SK-N-SH treated with all-trans-retinoic acid at 6 μM for 48 hours (cell line): Measurements from ENCODE around the gene TMEM87B.

Source experiments
- ATAC-seq: fragments of 200-7000 bp; cut with Tn5 transposase; 3 replicates; pipeline ENCODE4 v1.9.1; 2020; ENCODE audit warnings: mild to moderate bottlenecking, moderate library complexity
- ARNTL ChIP-seq: fragments of 450-650 bp; formaldehyde crosslinking; IDR thresholded peaks from 2 replicates; pipeline ENCODE4 v1.5.0; 2020; ENCODE audit warnings: low read depth, mild to moderate bottlenecking, moderate library complexity, borderline replicate concordance
- BACH2 ChIP-seq: fragments of 250-450 bp; sonication (Bioruptor Pico); IDR thresholded peaks from 2 replicates; pipeline ENCODE4 v1.9.0; 2021; ENCODE audit warnings: mild to moderate bottlenecking, borderline replicate concordance
- CREB5 ChIP-seq: fragments of 250-450 bp; sonication (Bioruptor Pico); IDR thresholded peaks from 2 replicates; pipeline ENCODE4 v1.5.1; 2020; ENCODE audit warnings: low read depth, mild to moderate bottlenecking, moderate library complexity
- ESRRG ChIP-seq: fragments of 250-450 bp; sonication (Bioruptor Pico); IDR thresholded peaks from 2 replicates; pipeline ENCODE4 v1.6.1; 2021; ENCODE audit warnings: mild to moderate bottlenecking
- GLIS3 ChIP-seq: fragments of 250-450 bp; sonication (Bioruptor Pico); IDR thresholded peaks from 2 replicates; pipeline ENCODE4 v1.5.0; 2020; ENCODE audit warnings: mild to moderate bottlenecking, moderate library complexity
- ISL1 ChIP-seq: fragments of 250-450 bp; sonication (Bioruptor Pico); IDR thresholded peaks from 2 replicates; pipeline ENCODE4 v2.1.2; 2022; ENCODE audit warnings: mild to moderate bottlenecking, moderate library complexity
- OSR1 ChIP-seq: fragments of 250-450 bp; sonication (Bioruptor Pico); IDR thresholded peaks from 2 replicates; pipeline ENCODE4 v1.8.0; 2022; ENCODE audit warnings: moderate library complexity, mild to moderate bottlenecking, inconsistent platforms
- PATZ1 ChIP-seq: fragments of 250-450 bp; sonication (Bioruptor Pico); IDR thresholded peaks from 2 replicates; pipeline ENCODE4 v1.8.0; 2020; ENCODE audit warnings: mild to moderate bottlenecking, moderate library complexity, borderline replicate concordance
- POU6F1 ChIP-seq: fragments of 250-450 bp; sonication (Bioruptor Pico); IDR thresholded peaks from 2 replicates; pipeline ENCODE4 v1.8.0; 2021; ENCODE audit warnings: low read depth, mild to moderate bottlenecking, moderate library complexity, borderline replicate concordance
- PPARA ChIP-seq: fragments of 250-450 bp; sonication (Bioruptor Pico); IDR thresholded peaks from 2 replicates; pipeline ENCODE4 v1.5.0; 2020; ENCODE audit warnings: mild to moderate bottlenecking, borderline replicate concordance
- RARB ChIP-seq: fragments of 250-450 bp; sonication (Bioruptor Pico); IDR thresholded peaks from 2 replicates; pipeline ENCODE4 v1.8.0; 2021; ENCODE audit warnings: mild to moderate bottlenecking, moderate library complexity
- SNAI2 ChIP-seq: fragments of 250-450 bp; sonication (Bioruptor Pico); IDR thresholded peaks from 2 replicates; pipeline ENCODE4 v1.5.0; 2020; ENCODE audit warnings: mild to moderate bottlenecking, moderate library complexity
- TCF4 ChIP-seq: fragments of 250-450 bp; sonication (Bioruptor Pico); IDR thresholded peaks from 2 replicates; pipeline ENCODE4 v1.8.0; 2021; ENCODE audit warnings: mild to moderate bottlenecking, moderate library complexity, borderline replicate concordance
- TOX ChIP-seq: fragments of 250-450 bp; sonication (Bioruptor Pico); IDR thresholded peaks from 2 replicates; pipeline ENCODE4 v1.8.0; 2021; ENCODE audit warnings: mild to moderate bottlenecking, moderate library complexity, borderline replicate concordance
- TSHZ2 ChIP-seq: fragments of 250-450 bp; sonication (Bioruptor Pico); IDR thresholded peaks from 2 replicates; pipeline ENCODE4 v1.5.0; 2020; ENCODE audit warnings: mild to moderate bottlenecking, moderate library complexity
- ZC3H10 ChIP-seq: fragments of 250-450 bp; sonication (Bioruptor Pico); IDR thresholded peaks from 2 replicates; pipeline ENCODE4 v1.5.1; 2021; ENCODE audit warnings: mild to moderate bottlenecking, moderate library complexity
- ZFP3 ChIP-seq: fragments of 250-450 bp; sonication (Bioruptor Pico); IDR thresholded peaks from 2 replicates; pipeline ENCODE4 v1.5.0; 2020; ENCODE audit warnings: mild to moderate bottlenecking, moderate library complexity
- ZFP30 ChIP-seq: fragments of 450-650 bp; formaldehyde crosslinking; IDR thresholded peaks from 2 replicates; pipeline ENCODE4 v1.5.0; 2022; ENCODE audit warnings: mild to moderate bottlenecking, moderate library complexity
- ZNF565 ChIP-seq: fragments of 450-650 bp; formaldehyde crosslinking; conservative IDR thresholded peaks from 2 replicates; pipeline ENCODE4 v1.5.0; 2020; ENCODE audit warnings: low read depth, mild to moderate bottlenecking, moderate library complexity
- ZNF70 ChIP-seq: fragments of 450-650 bp; formaldehyde crosslinking; IDR thresholded peaks from 2 replicates; pipeline ENCODE4 v1.5.0; 2020; ENCODE audit warnings: mild to moderate bottlenecking, moderate library complexity
- ZNF8 ChIP-seq: fragments of 450-650 bp; formaldehyde crosslinking; IDR thresholded peaks from 2 replicates; pipeline ENCODE4 v1.5.0; 2020; ENCODE audit warnings: mild to moderate bottlenecking, moderate library complexity

The TMEM87B gene

GRCh38 chr2:112092286-112093041, 37.4 kb downstream of the TMEM87B start:
- peak; percentile 94 for ATAC-seq
- TF ChIP-seq POU6F1 (CRISPR knock-in tag) (no peak), RARB (CRISPR knock-in tag) (no peak), ZNF8 (CRISPR knock-in tag) (no peak), ISL1 (CRISPR knock-in tag) (no peak), ARNTL (no peak), SNAI2 (CRISPR knock-in tag) (no peak), CREB5 (CRISPR knock-in tag) (no peak), TSHZ2 (CRISPR knock-in tag) (no peak), ZNF70 (CRISPR knock-in tag) (no peak), ZFP30 (no peak)
- TF ChIP-seq, all 23 proteins: peak for 0

GRCh38 chr2:112093216-112093615, 38.1 kb downstream of the TMEM87B start:
- ATAC-seq = peak; percentile 15; the same call in 2 of the 3 replicates
- TF ChIP-seq GLIS3 (CRISPR knock-in tag) = no peak
- TF ChIP-seq ZFP3 = no peak
- no peak for TF ChIP-seq BACH2 (CRISPR knock-in tag)
- no peak for TF ChIP-seq ZNF70 (CRISPR knock-in tag)
- no peak for TF ChIP-seq SNAI2 (CRISPR knock-in tag)

GRCh38 chr2:112095681-112096080, 40.6 kb downstream of the TMEM87B start:
- no peak for TF ChIP-seq ARNTL
- no peak for TF ChIP-seq PATZ1
- no peak for TF ChIP-seq ZNF8 (CRISPR knock-in tag)
- no peak for TF ChIP-seq ZC3H10 (CRISPR knock-in tag)
- no peak for TF ChIP-seq SNAI2 (CRISPR knock-in tag)
- no peak for TF ChIP-seq OSR1
- TF ChIP-seq TOX (CRISPR knock-in tag) = no peak
- TF ChIP-seq RARB (CRISPR knock-in tag) = no peak
- TF ChIP-seq POU6F1 (CRISPR knock-in tag) = no peak
- TF ChIP-seq ESRRG (CRISPR knock-in tag) = no peak
- no peak for TF ChIP-seq ZFP30
- no peak for TF ChIP-seq CREB5 (CRISPR knock-in tag)
- no peak for TF ChIP-seq ZNF565
- TF ChIP-seq TSHZ2 (CRISPR knock-in tag) = no peak
- TF ChIP-seq TCF4 (CRISPR knock-in tag) = no peak
- TF ChIP-seq ZNF70 (CRISPR knock-in tag) = no peak
- no peak for TF ChIP-seq PPARA (CRISPR knock-in tag)
- TF ChIP-seq ISL1 (CRISPR knock-in tag) = no peak
- TF ChIP-seq ZFP3 = no peak
- TF ChIP-seq BACH2 (CRISPR knock-in tag) = no peak
- ATAC-seq = no peak
